Neural crest cell (in vitro differentiated cells): ENCODE measurements around the gene SRC. TPM values are rescaled to one million over a fixed set of nuclear protein-coding genes. Genes with fewer than 3 reads are reported as not detected.

Experiments
- DNase-seq: peaks from one replicate; pipeline ENCODE4 v3.0.0; 2021; ENCODE audit warnings: low read depth, mixed read lengths, low spot score
- H3K27ac Mint-ChIP-seq: one replicate; pipeline ENCODE4 v1.8.0; 2021; ENCODE audit warnings: mild to moderate bottlenecking, mixed read lengths; ENCODE audit not compliant: unreplicated experiment
- H3K27me3 Mint-ChIP-seq: 2 replicates; pipeline ENCODE4 v1.8.0; 2021; ENCODE audit warnings: low read depth, mild to moderate bottlenecking, mixed read lengths
- H3K36me3 Mint-ChIP-seq: 2 replicates; pipeline ENCODE4 v1.8.0; 2021; ENCODE audit warnings: low read depth, mild to moderate bottlenecking, mixed read lengths
- H3K4me1 Mint-ChIP-seq: 2 replicates; pipeline ENCODE4 v1.8.0; 2021; ENCODE audit warnings: mixed read lengths
- H3K4me3 Mint-ChIP-seq: one replicate; pipeline ENCODE4 v1.8.0; 2021; ENCODE audit warnings: mild to moderate bottlenecking, mixed read lengths
- H3K9me3 Mint-ChIP-seq: 2 replicates; pipeline ENCODE4 v1.8.0; 2021; ENCODE audit warnings: mixed read lengths
- CTCF ChIP-seq: fragments of 200-600 bp; sonication (generic); conservative IDR thresholded peaks from 2 replicates; pipeline ENCODE4 v1.5.0; 2021; ENCODE audit warnings: antibody characterized with exemption, mild to moderate bottlenecking
- total RNA-seq: library from RNA; stranded (reverse); gene quantifications from 2 replicates; pipeline ENCODE4 v1.2.1, GENCODE V29; 2021

Gene SRC
- total RNA-seq, 1 donor from 2014 or later = 58.6 TPM

GRCh38 chr20:37329481-37330165 lies 16.3 kb upstream of the SRC start:
- H3K4me1 Mint-ChIP-seq = peaks cover 16% of the 10 kb centered on the region
- DNase-seq = no peak
- no peaks in the 10 kb centered on the region for H3K9me3 Mint-ChIP-seq
- H3K36me3 Mint-ChIP-seq = no peaks in the 10 kb centered on the region
- peak overlapping the region; percentile 90 for H3K27ac Mint-ChIP-seq
- no peaks in the 10 kb centered on the region for H3K27me3 Mint-ChIP-seq
- H3K4me3 Mint-ChIP-seq = peak overlapping the region; percentile 44
- TF ChIP-seq CTCF = no peak

GRCh38 chr20:37330316-37330715 lies 15.6 kb upstream of the SRC start:
- DNase-seq = no peak

DNA sequence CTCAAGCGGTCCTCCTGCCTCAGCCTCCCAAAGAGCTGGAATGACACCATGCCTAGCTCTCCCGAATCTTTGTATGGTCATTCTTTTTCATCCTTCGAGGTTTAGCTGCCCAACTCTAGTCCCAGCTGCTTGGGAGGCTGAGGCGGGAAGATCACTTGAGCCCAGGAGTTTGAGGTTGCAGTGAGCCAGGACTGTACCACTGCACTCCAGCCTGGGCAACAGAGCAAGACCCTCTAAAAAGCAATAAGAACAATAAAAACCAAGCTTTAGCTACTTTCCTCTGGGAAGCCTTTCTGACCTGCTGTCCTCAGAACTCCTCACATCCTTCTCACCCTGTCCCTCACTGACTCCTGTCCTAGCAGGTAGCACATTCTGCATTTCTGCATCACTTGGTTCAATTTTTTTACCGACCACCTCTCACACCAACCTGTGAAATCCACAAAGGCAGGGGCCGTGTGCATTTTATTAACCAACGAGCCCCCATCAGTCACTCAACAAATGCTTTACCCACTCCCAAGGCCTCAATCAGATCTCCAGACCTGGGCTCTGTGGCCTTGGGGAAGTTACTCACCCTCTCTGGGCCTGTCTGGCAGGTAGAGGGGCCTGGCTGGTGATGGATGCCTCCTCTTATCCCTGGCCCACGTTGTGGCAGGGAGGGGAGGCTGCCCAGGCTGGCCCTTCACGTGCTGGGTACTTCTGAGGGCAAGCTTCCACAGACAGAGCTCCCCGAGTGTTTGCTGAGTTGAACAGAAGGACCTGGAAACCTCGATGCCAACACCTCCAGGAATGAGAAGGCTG lies 14.7 kb upstream of the SRC start:
- H3K27ac Mint-ChIP-seq = no peak overlapping the region
- DNase-seq = no peak
- H3K36me3 Mint-ChIP-seq = no peaks in the 10 kb centered on the region
- no peaks in the 10 kb centered on the region for H3K27me3 Mint-ChIP-seq
- no peak overlapping the region for H3K4me3 Mint-ChIP-seq
- peaks cover 25% of the 10 kb centered on the region for H3K4me1 Mint-ChIP-seq
- TF ChIP-seq CTCF = no peak
- H3K9me3 Mint-ChIP-seq = no peaks in the 10 kb centered on the region

More at GRCh38 chr20:37330316-37330715, 15.6 kb upstream of the SRC start:
- Mint-ChIP-seq H3K9me3 (no peaks in the 10 kb centered on the region), H3K27me3 (no peaks in the 10 kb centered on the region), H3K27ac (no peak overlapping the region), H3K36me3 (no peaks in the 10 kb centered on the region), H3K4me3 (no peak overlapping the region), H3K4me1 (peaks cover 16% of the 10 kb centered on the region)
- no peak for TF ChIP-seq CTCF

GRCh38 chr20:37333130-37333847 lies 12.7 kb upstream of the SRC start:
- DNase-seq = no peak
- no peak for TF ChIP-seq CTCF
- Mint-ChIP-seq H3K4me1 (peaks cover 34% of the 10 kb centered on the region), H3K27me3 (no peaks in the 10 kb centered on the region), H3K27ac (peak overlapping the region; percentile 71), H3K36me3 (no peaks in the 10 kb centered on the region), H3K9me3 (no peaks in the 10 kb centered on the region), H3K4me3 (no peak overlapping the region)

DNA sequence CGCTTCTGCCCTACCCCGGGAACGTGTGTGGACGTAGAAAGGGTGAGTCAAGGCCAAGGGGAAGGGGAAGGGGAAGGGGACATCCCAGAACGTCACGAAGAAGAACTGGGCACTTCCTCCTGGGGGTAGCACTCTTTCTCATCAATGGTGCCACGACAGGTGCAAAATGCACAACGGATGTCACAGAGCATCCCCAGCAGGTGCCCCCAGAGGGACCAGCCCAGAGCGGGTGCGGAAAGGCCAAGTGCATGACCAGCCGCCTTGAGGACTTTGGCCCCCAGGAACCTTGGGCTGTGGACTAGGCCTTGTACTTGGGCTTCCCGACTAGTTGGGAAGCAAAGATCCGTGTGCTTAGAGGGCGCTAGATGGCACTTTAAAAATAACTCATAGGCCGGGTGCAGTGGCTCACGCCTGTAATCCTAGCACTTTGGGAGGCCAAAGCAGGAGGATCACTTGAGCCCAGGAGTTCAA lies 12.1 kb upstream of the SRC start:
- Mint-ChIP-seq H3K4me1 (peaks cover 30% of the 10 kb centered on the region), H3K27me3 (no peaks in the 10 kb centered on the region), H3K36me3 (no peaks in the 10 kb centered on the region), H3K4me3 (no peak overlapping the region), H3K27ac (no peak overlapping the region), H3K9me3 (no peaks in the 10 kb centered on the region)
- TF ChIP-seq CTCF = no peak
- DNase-seq = no peak
